Hepatocyte (in vitro differentiated cells): ENCODE results near the gene RAP1GAP2.
"Not testable (repeated sequence)": the region's sequence is repeated elsewhere in the genome, so short reads cannot be mapped to it uniquely, and the experiment has no call there.

Source experiments
- EZH2 ChIP-seq: fragments of 200-600 bp; sonication (generic); IDR thresholded peaks from 2 replicates; pipeline ENCODE4 v1.6.1; 2016; ENCODE audit warnings: antibody characterized with exemption, mild to moderate bottlenecking, borderline replicate concordance
- EZH2phosphoT487 ChIP-seq: fragments of 200-600 bp; sonication (generic); IDR thresholded peaks from one replicate; pipeline ENCODE4 v1.6.1; 2018; ENCODE audit warnings: antibody characterized with exemption, mild to moderate bottlenecking, low read depth, moderate library complexity; ENCODE audit not compliant: unreplicated experiment, severe bottlenecking
- TF ChIP-seq, protein P1 (sequence below): fragments of 200-600 bp; sonication (generic); IDR thresholded peaks from 2 replicates; pipeline ENCODE4 v1.5.1; 2016; ENCODE audit warnings: antibody characterized with exemption, mild to moderate bottlenecking; ENCODE audit not compliant: poor library complexity

DNA sequence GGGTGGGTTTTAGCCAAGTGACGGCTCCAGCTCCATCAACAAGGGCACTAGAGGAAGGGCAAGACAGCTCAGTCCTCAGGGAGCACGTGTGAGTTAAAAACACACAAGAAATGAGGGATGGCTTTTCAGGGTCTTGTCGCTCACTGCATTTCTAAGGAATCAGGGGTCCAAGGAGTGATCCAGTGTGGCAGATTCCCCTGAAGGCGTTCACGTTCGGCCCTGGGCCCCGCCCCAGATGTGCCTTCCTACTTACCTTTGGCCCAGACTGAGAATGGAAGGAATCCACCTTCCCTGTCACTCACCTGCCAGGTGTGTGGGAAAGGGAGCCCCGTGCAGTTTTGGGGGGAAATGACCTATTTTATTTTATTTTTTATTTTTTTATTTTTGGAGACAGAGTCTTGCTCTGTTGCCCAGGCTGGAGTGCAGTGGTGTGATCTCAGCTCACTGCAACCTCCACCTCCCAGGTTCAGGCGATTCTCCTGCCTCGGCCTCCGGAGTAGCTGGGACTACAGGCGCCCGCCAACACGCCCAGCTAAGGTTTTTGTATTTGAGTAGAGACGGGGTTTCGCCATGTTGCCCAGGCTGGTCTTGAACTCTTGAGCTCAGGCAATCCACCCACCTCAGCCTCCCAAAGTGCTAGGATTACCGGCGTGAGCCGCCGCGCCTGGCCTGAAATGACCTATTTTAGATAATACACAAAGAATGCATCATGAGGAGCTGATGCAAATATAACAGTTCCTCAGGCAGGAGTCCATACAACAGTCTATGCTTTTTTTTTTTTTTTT, 195.3 kb downstream of the RAP1GAP2 start:
- TF ChIP-seq, protein P1, sequence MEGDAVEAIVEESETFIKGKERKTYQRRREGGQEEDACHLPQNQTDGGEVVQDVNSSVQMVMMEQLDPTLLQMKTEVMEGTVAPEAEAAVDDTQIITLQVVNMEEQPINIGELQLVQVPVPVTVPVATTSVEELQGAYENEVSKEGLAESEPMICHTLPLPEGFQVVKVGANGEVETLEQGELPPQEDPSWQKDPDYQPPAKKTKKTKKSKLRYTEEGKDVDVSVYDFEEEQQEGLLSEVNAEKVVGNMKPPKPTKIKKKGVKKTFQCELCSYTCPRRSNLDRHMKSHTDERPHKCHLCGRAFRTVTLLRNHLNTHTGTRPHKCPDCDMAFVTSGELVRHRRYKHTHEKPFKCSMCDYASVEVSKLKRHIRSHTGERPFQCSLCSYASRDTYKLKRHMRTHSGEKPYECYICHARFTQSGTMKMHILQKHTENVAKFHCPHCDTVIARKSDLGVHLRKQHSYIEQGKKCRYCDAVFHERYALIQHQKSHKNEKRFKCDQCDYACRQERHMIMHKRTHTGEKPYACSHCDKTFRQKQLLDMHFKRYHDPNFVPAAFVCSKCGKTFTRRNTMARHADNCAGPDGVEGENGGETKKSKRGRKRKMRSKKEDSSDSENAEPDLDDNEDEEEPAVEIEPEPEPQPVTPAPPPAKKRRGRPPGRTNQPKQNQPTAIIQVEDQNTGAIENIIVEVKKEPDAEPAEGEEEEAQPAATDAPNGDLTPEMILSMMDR = not testable (repeated sequence)
- TF ChIP-seq EZH2, EZH2phosphoT487: not testable (repeated sequence)
